Measurements from ENCODE around the gene ZIC5.

- no peak for TF ChIP-seq CTCF (IDR thresholded peaks at IDR 0.05)
- TF ChIP-seq POLR2A (IDR thresholded peaks at IDR 0.05) = no peak
Measured at GRCh38 chr13:99938635-99939034, 32.9 kb downstream of the ZIC5 start.

All from adrenal gland (tissue), 5 donors.